HG02943 (cell line): Measurements from ENCODE around the gene LZTR1.
"Not testable (repeated sequence)": the region's sequence is repeated elsewhere in the genome, so short reads cannot be mapped to it uniquely, and the experiment has no call there.

Experiments
- ATAC-seq: cut with Tn5 transposase; IDR thresholded peaks from one replicate; pipeline ENCODE4 v1.9.1; 2021; ENCODE audit warnings: mild to moderate bottlenecking, low read depth, moderate library complexity; ENCODE audit not compliant: unreplicated experiment

Gene LZTR1

GRCh38 chr22:21030032-21030431 lies 47.9 kb downstream of the LZTR1 start:
- no peak for ATAC-seq

DNA sequence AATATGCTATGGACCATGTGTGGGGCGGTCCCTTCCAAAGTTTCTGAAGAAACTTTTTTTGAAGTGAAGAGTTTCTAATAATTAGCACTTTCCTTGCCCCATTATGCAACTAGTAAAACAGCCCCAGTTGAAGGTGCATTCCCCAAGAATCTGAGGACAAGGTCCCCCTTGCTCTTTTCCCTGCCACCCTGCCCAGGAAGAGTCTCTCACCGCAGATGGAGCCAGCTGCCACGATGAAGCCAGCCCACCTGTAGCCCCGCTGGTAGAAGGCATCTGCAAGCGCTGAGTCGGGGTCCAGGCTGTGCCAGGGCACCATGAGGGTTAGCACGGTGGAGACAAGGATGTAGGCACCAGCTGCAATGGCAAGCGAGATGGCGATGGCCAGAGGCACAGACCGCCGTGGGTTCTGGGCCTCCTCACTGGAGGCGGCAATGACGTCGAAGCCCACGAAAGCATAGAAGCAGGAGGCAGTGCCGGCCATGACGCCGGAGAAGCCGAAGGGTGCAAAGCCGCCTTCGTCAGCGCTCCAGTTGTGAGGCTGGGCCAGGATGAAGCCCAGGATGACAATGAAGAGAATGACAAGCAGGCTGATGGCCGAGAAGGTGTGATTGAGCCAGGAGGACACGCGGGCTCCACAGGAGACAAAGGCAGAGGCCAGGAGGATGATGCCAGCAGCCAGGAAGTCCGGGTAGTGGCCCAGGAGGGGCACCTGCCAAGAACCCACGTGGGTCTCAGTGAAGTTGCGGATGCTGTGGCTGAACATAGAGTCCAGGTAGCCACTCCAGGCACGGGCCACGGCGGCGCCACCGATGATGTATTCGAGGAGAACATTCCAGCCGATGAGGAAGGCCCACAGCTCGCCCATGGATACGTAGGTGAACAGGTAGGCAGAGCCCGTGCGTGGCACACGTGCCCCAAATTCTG lies 48.8 kb downstream of the LZTR1 start:
- ATAC-seq = no peak

DNA sequence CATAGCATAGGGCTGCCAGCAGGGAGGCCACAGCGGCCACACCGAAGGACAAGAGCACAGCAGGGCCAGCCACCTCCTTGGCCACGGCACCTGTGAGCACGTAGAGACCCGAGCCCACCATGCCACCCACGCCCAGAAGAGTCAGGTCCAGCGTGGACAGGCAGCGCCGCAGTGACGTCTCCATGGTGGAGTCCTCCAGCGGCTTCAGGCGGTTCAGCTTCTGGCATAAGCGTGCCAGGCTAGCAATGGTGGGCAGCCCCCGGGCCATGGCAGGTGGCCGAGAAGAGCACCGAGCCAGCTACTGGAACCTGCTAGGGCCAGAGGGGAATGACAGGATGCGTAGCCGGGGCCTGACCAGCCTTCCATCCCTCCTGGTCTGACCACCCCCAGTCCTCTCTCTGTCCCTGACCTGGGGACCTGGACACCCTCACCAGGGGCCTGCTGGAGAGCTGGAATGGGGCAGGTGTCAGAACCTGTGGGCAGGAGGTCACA lies 49.5 kb downstream of the LZTR1 start:
- ATAC-seq = no peak

DNA sequence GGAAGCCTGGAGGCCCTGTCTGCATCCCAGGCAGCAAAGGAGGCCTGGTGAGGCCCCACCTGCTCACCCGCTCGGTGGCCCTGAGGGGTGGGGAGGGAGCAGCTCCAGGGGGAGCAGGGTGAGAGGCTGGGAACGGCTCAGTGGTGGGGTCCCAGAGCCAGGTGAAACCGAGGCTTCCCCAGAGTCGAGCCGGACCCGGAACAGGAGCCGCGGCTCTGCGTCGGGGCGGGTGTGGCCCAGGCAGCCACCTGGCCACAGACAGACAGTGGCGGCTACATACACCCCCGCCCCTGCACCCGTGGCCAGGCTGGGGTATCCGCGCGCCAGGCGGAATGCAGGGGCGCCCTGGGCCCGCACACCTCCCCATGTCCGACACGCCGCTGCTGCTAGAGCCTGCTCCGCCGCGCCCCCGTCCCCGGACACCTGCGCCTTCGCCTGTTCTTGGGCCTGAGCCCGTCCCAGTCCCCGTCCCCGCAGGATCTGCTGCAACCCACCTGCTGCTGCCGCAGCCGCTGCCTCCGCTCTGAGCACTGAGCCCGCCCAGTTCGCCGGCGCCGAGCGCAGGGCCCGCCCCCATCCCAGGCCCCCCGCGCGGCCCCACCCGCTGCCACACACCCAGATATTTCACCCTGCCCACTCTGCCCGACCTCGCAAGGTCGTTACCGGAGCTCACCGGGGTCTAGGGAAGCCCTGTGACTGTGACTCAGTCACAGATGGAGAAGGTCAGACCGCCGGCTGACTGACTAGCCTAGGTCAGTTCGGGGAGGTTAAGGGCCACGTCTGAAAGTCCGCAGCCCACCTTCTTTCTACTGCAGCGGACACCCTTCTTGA lies 50.2 kb downstream of the LZTR1 start, which contains the start of gene SLC7A4:
Gene SLC7A4 (minus strand): TSS at position 525 of the 831 bp plus-strand sequence. CDS start 749 bp downstream, outside the sequence.
- ATAC-seq = no peak

DNA sequence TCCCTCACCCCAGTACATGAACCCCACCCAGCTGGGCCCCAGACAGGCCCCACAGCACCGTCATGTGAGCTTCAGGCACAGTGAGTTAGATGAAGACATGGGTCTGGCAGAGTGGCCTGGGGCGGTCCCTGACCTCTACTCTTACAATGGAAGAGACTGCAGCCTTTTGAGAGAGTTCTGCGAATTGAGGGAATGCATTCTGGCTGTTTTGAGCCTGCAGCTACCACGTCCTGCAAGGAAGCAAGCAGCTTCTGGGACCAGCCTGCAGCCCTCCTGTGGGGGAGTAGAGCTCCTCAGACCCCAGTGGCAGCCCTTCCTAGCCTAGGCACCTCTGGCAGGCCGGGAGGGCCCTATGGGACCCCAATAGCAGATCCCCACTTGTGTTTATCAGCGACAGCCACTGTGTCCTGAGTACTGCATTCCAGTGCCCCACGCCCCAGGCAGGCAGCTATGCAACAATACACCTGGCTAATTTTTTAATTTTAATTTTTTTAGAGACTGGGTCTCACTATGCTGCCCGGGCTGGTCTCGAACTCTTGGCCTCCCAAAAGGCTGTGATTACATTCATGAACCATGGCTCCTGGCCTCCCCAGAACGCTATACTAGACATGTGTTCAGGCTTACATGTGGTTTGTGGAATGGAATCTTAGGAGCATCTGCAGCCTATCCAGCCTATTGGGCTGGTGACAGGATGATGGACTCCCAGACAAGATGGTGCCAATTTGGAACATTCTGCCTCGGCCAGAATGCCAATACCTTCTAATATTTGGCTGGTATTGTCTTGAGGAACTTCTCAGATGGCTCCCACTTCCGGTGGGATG lies 51.0 kb downstream of the LZTR1 start:
- no peak for ATAC-seq

DNA sequence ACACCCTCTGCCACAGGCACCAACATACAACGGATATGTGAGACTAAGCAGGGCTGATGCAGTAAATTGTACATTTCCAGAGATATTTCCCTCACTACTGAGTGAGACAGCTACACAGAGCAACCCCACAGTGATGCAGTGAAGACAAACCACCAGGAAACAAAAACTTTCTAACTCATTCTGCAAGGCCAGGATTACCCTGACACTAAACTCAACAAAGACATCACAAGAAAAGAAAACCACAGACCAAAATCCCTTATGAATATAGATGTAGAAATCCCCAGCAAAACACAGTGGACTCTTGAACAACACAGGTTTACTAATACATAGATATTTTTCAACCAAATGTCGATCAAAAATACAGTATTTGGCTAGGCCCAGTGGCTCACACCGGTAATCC lies 51.8 kb downstream of the LZTR1 start:
- no peak for ATAC-seq

- no peak for ATAC-seq
Measured at GRCh38 chr22:21034989-21035388, 52.9 kb downstream of the LZTR1 start.

- ATAC-seq = no peak
Measured at GRCh38 chr22:21038405-21038804, 56.3 kb downstream of the LZTR1 start.

DNA sequence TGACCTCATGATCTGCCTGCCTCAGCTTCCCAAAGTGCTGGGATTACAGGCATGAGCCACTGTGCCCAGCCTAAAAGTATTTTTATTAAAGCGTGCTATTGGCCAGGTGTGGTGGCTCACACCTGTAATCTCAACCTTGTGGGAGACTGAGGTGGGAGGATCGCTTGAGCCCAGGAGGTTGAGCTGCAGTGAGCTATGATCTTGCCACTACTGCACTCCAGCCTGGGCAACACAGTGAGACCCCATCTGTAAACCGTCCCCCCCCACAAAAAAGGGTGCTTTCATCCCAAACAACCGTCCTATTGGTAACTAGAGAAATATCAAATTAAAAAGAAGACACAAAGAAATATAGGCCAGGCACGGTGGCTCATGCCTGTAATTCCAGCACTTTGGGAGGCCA lies 57.1 kb downstream of the LZTR1 start:
- ATAC-seq = not testable (repeated sequence)

- no peak for ATAC-seq
Measured at GRCh38 chr22:21041937-21042336, 59.8 kb downstream of the LZTR1 start.

DNA sequence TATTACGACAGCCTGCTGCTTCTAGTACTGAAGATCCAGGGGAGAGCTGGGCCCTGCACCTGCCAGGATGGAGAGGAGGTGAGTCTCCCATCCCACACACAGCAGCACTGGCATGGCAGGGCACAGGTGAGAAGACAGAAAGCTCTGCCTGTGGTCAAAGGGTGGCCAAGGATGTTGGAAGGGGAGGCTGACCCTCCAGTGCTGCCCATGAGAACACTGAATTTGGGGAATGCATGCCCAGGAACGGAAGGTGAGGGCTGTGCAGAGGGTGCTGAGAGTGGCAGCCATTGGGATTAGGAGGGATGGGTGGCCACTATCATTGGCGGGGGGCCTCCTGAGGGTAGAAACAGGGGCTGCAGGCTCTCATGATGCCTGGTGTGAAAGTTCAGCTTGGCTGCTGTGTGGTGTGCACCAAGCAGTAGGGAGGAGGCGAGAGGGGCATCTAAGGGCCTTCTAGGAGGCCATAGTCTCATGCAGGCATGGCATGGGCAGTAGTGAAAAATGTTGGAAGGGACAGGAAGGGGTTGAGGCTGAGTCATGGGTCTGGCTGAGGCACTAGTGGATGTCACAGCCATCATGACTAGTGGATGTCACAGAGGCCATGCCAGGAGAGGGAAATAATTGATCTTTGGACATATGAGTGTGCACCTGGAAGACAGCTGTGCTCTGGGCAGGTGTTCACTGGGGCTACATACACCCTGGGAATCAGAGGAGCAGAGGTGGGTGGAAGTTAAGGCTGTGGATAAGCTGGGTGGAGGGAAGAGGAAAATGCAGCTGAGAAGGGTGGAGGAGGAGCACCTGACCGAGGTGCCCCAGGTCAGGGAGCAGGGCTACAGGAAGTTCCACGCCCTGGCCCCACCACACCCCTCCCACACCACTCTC lies 61.1 kb downstream of the LZTR1 start:
- no peak for ATAC-seq

- ATAC-seq = no peak
Measured at GRCh38 chr22:21043860-21044535, 61.9 kb downstream of the LZTR1 start.

- no peak for ATAC-seq
Measured at GRCh38 chr22:21044931-21045584, 63.0 kb downstream of the LZTR1 start.

DNA sequence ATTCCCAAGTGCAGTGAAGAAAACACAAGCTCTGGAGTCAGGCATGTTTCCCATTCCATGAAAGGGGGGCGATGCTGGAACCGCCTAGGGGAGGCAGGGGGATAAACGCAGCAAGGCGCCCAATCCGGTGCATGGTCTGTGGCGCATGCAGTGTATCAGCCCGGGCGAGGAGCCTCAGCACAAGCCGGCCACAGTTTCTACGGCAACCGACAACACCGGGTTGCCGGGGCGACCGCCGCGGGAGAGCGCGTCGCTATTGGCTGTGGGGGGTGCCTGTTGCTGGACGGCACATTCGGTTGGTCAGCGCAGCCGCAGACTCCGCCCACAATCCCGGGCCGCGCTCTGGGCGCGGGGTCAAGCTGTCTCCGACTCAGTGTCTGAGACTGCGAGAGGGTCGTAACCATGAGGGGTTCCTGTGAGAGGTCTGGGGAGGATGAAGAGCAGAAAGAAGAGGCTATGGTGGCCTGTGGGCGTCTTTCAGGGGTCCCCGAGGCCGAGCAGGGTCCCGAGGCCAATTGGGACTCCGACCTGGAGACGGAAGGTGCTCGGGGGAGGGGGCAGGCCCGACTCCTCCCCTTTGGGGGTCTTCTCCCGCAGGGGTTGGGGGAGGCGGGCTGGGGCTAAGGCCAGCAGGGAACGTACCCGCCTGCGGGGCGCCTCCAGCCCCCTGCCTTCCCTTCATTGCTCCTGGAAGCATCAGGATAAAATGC lies 63.6 kb downstream of the LZTR1 start, which contains the start of gene LRRC74B:
Gene LRRC74B (plus strand): TSS at position 362 of the 710 bp plus-strand sequence. CDS start 41 bp downstream, at position 403.
- ATAC-seq = peak; percentile 72

GRCh38 chr22:21047035-21047661 lies 65.1 kb downstream of the LZTR1 start:
- no peak for ATAC-seq

DNA sequence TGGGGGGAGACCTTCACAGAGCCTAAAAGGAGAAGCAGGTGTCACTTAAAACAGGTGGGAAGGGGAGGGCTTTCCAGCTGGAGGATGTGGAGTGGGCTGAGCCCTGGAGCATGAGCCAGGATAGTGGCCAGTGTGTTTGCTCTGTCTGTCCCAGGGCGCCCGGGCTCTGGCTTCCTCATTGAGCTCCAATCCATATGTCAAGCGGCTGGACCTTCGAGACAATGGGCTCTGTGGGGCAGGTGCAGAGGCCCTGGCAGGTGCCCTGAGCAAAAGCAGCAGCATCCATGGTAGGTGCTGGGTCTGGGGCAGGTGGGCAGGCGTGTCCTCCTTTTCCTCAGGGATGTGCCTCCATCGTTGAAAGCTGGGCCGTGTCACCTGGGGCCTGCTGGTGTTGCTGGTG lies 65.6 kb downstream of the LZTR1 start:
- no peak for ATAC-seq

- ATAC-seq = not testable (repeated sequence)
Measured at GRCh38 chr22:21048448-21048847, 66.4 kb downstream of the LZTR1 start.
